ENCODE results near the gene FJX1.

Gene FJX1

GRCh38 chr11:35621620-35622019 is 3.4 kb downstream of the FJX1 start:
- DNase-seq (ENCODE audit: low spot score): no peak
- no peak for TF ChIP-seq CTCF (IDR thresholded peaks at IDR 0.05; ENCODE audit: extremely low read depth, missing control alignments)

GRCh38 chr11:35622070-35622469 is 3.8 kb downstream of the FJX1 start:
- no peak for TF ChIP-seq CTCF (IDR thresholded peaks at IDR 0.05; ENCODE audit: extremely low read depth, missing control alignments)
- no peak for DNase-seq (ENCODE audit: low spot score)

- no peak for DNase-seq (ENCODE audit: low spot score)
- no peak for TF ChIP-seq CTCF (IDR thresholded peaks at IDR 0.05; ENCODE audit: extremely low read depth, missing control alignments)
Observed at GRCh38 chr11:35623621-35624168, 5.4 kb downstream of the FJX1 start.

- TF ChIP-seq CTCF (IDR thresholded peaks at IDR 0.05; ENCODE audit: extremely low read depth, missing control alignments): no peak
- no peak for DNase-seq (ENCODE audit: low spot score)
Observed at GRCh38 chr11:35624316-35624715, 6.1 kb downstream of the FJX1 start.

GRCh38 chr11:35624781-35625180 is 6.5 kb downstream of the FJX1 start:
- TF ChIP-seq CTCF (IDR thresholded peaks at IDR 0.05; ENCODE audit: extremely low read depth, missing control alignments): no peak
- DNase-seq (ENCODE audit: low spot score): no peak

GRCh38 chr11:35626501-35626900 is 8.2 kb downstream of the FJX1 start:
- no peak for DNase-seq (ENCODE audit: low spot score)
- no peak for TF ChIP-seq CTCF (IDR thresholded peaks at IDR 0.05; ENCODE audit: extremely low read depth, missing control alignments)

- no peak for TF ChIP-seq CTCF (IDR thresholded peaks at IDR 0.05; ENCODE audit: extremely low read depth, missing control alignments)
- no peak for DNase-seq (ENCODE audit: low spot score)
Observed at GRCh38 chr11:35629511-35629910, 11.3 kb downstream of the FJX1 start.
